Mesendoderm (in vitro differentiated cells): ENCODE measurements around the gene EP400.
"Not testable (repeated sequence)": the region's sequence is repeated elsewhere in the genome, so short reads cannot be mapped to it uniquely, and the experiment has no call there.

Experiments
- DNase-seq: peaks from one replicate; pipeline ENCODE4 v3.0.0; 2013
- H2AK5ac ChIP-seq: 2 replicates; pipeline ENCODE4 v1.6.1; 2013; ENCODE audit warnings: low read length, inconsistent platforms
- H2BK120ac ChIP-seq: 2 replicates; pipeline ENCODE4 v1.6.1; 2013; ENCODE audit warnings: low read depth, mild to moderate bottlenecking, low read length, moderate library complexity, mixed read lengths
- H2BK15ac ChIP-seq: replicated peaks from 2 replicates; pipeline ENCODE4 v1.6.1; 2013; ENCODE audit warnings: low read depth, mild to moderate bottlenecking, moderate library complexity
- H2BK5ac ChIP-seq: 2 replicates; pipeline ENCODE4 v1.6.1; 2013; ENCODE audit warnings: low read length, inconsistent platforms
- H3K18ac ChIP-seq: 2 replicates; pipeline ENCODE4 v1.6.1; 2013; ENCODE audit warnings: mild to moderate bottlenecking, low read length, mixed read lengths
- H3K23ac ChIP-seq: one replicate; pipeline ENCODE4 v1.6.1; 2013; ENCODE audit warnings: low read length
- H3K27ac ChIP-seq: 2 replicates; pipeline ENCODE4 v1.5.1; 2013; ENCODE audit warnings: low read depth, mild to moderate bottlenecking, inconsistent platforms, low read length, moderate library complexity
- H3K27me3 ChIP-seq: 2 replicates; pipeline ENCODE4 v1.6.1; 2013; ENCODE audit warnings: low read length, control low read depth, mild to moderate bottlenecking, inconsistent platforms; ENCODE audit not compliant: insufficient read depth, poor library complexity
- H3K36me3 ChIP-seq: 2 replicates; pipeline ENCODE4 v1.6.1; 2013; ENCODE audit warnings: low read length, inconsistent platforms; ENCODE audit not compliant: control insufficient read depth, insufficient read depth
- H3K4ac ChIP-seq: one replicate; pipeline ENCODE4 v1.6.1; 2013; ENCODE audit warnings: low read depth, mild to moderate bottlenecking, low read length, moderate library complexity
- H3K4me1 ChIP-seq: 2 replicates; pipeline ENCODE4 v1.6.1; 2013; ENCODE audit warnings: low read depth, low read length, inconsistent platforms; ENCODE audit not compliant: control insufficient read depth
- H3K4me2 ChIP-seq: 2 replicates; pipeline ENCODE4 v1.6.1; 2013; ENCODE audit warnings: low read length
- H3K4me3 ChIP-seq: 2 replicates; pipeline ENCODE4 v1.5.1; 2013; ENCODE audit warnings: mild to moderate bottlenecking, low read length
- H3K56ac ChIP-seq: one replicate; pipeline ENCODE4 v1.6.1; 2013; ENCODE audit warnings: low read length
- H3K79me1 ChIP-seq: 2 replicates; pipeline ENCODE4 v1.6.1; 2013; ENCODE audit warnings: low read length, inconsistent platforms
- H3K79me2 ChIP-seq: 2 replicates; pipeline ENCODE4 v1.6.1; 2013; ENCODE audit warnings: mild to moderate bottlenecking, low read length; ENCODE audit not compliant: control insufficient read depth, insufficient read depth
- H3K9ac ChIP-seq: 2 replicates; pipeline ENCODE4 v1.6.1; 2013; ENCODE audit warnings: low read length, inconsistent platforms
- H4K5ac ChIP-seq: one replicate; pipeline ENCODE4 v1.6.1; 2013; ENCODE audit warnings: low read length
- H4K8ac ChIP-seq: one replicate; pipeline ENCODE4 v1.6.1; 2013; ENCODE audit warnings: low read depth, mild to moderate bottlenecking, control low read depth, low read length, moderate library complexity
- WGBS: extraction: QIAGEN DNeasy Blood & Tissue Kit; methylation state at CpG from one replicate; pipeline ENCODE4 v1.1.7; 2013; ENCODE audit warnings: low lambda C conversion rate, missing lambda C conversion rate; ENCODE audit not compliant: insufficient coverage; ENCODE audit errors: extremely low coverage; 5-methylcytosine and 5-hydroxymethylcytosine counted together

EP400 gene

DNA sequence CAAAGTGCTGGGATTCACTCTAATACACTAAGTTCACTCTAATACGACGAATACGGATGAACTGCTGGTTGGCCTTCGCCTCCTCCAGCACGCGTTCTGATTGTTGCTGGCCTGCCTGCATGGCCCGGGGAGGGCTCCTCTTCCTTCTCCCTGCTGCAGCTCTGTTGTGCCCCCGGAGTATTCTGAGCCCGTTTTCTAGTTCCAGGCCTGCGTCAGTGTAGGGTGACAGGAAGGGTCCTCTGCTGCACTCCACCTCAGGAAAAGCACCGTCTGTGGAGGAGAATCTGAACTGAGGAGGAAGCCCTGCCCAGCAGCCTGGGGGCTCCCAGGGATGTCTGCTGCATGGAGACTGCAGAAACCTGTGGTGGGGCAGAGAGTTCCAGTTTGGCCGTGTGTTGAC, 150.0 kb downstream of the EP400 start:
- Histone ChIP-seq H3K4ac (no peak overlapping the region), H3K4me1 (no peaks in the 10 kb centered on the region), H3K56ac (no peak overlapping the region), H4K5ac (no peak overlapping the region), H3K27ac (no peak overlapping the region), H3K18ac (no peak overlapping the region), H3K4me2 (no peak overlapping the region), H3K23ac (no peak overlapping the region), H3K79me1 (peaks cover 2% of the 10 kb centered on the region), H2BK5ac (no peak overlapping the region), H3K9ac (no peak overlapping the region), H3K4me3 (no peak overlapping the region), H2BK120ac (no peak overlapping the region), H3K79me2 (no peaks in the 10 kb centered on the region), H3K36me3 (no peaks in the 10 kb centered on the region), H2AK5ac (no peak overlapping the region), H2BK15ac (no peak overlapping the region), H3K27me3 (no peaks in the 10 kb centered on the region), H4K8ac (no peak overlapping the region)
- DNase-seq = no peak
- no CpG with 5 or more reads among the region's 12 CpGs for WGBS

GRCh38 chr12:132100306-132101065, 150.7 kb downstream of the EP400 start:
- no peak overlapping the region for H2AK5ac ChIP-seq

DNA sequence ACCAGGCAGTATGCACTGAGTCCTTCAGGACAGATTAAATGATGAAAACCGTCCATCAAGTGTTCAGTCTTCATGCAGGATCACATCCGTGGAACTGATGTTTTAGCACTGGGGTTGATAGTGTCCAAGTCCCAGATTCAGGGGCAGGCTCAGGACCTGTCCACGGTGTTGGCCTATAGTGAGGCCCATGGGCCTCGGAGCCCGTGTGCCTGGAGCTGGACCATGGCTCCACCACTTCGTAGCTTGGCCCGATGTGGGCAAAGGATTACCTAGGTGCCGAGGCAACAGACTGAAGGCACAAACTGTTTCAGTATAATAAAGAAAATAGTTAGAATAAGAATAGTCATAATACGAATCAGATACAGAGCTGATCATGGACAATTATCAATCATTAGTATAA, 152.6 kb downstream of the EP400 start:
- Histone ChIP-seq H2BK5ac (no peak overlapping the region), H3K23ac (no peak overlapping the region), H3K36me3 (no peaks in the 10 kb centered on the region), H3K4me3 (no peak overlapping the region), H4K8ac (no peak overlapping the region), H2BK120ac (no peak overlapping the region), H3K4me1 (no peaks in the 10 kb centered on the region), H2AK5ac (no peak overlapping the region), H3K18ac (no peak overlapping the region), H3K27ac (no peak overlapping the region), H3K56ac (no peak overlapping the region), H3K4me2 (no peak overlapping the region), H3K79me2 (no peaks in the 10 kb centered on the region), H4K5ac (no peak overlapping the region), H3K9ac (no peak overlapping the region), H3K27me3 (no peaks in the 10 kb centered on the region), H3K79me1 (peaks cover 2% of the 10 kb centered on the region), H2BK15ac (no peak overlapping the region), H3K4ac (no peak overlapping the region)
- no CpG with 5 or more reads among the region's 9 CpGs for WGBS
- no peak for DNase-seq

More at GRCh38 chr12:132100306-132101065, 150.7 kb downstream of the EP400 start:
- Histone ChIP-seq H3K36me3 (no peaks in the 10 kb centered on the region), H2BK120ac (no peak overlapping the region), H3K4me2 (no peak overlapping the region), H3K27me3 (no peaks in the 10 kb centered on the region), H3K79me2 (no peaks in the 10 kb centered on the region), H3K4me1 (no peaks in the 10 kb centered on the region), H4K5ac (no peak overlapping the region), H2BK5ac (no peak overlapping the region), H3K9ac (no peak overlapping the region), H3K4me3 (no peak overlapping the region), H4K8ac (no peak overlapping the region), H3K4ac (no peak overlapping the region), H2BK15ac (no peak overlapping the region), H3K56ac (no peak overlapping the region), H3K79me1 (peaks cover 2% of the 10 kb centered on the region), H3K23ac (no peak overlapping the region), H3K18ac (no peak overlapping the region), H3K27ac (no peak overlapping the region)
- no CpG with 5 or more reads among the region's 13 CpGs for WGBS
- DNase-seq = no peak

- H2AK5ac ChIP-seq, H3K79me2 ChIP-seq, H3K56ac ChIP-seq, H3K18ac ChIP-seq, H3K27me3 ChIP-seq, H3K27ac ChIP-seq, H3K4me1 ChIP-seq, H3K4ac ChIP-seq, H3K9ac ChIP-seq, H3K79me1 ChIP-seq, H3K36me3 ChIP-seq, H3K4me2 ChIP-seq, H3K4me3 ChIP-seq, H3K23ac ChIP-seq, H2BK120ac ChIP-seq, H2BK5ac ChIP-seq, H2BK15ac ChIP-seq, H4K8ac ChIP-seq, H4K5ac ChIP-seq, DNase-seq: not testable (repeated sequence)
- no CpG with 5 or more reads among the region's 14 CpGs for WGBS
These were observed 153.3 kb downstream of the EP400 start for GRCh38 chr12:132103072-132103471.

DNA sequence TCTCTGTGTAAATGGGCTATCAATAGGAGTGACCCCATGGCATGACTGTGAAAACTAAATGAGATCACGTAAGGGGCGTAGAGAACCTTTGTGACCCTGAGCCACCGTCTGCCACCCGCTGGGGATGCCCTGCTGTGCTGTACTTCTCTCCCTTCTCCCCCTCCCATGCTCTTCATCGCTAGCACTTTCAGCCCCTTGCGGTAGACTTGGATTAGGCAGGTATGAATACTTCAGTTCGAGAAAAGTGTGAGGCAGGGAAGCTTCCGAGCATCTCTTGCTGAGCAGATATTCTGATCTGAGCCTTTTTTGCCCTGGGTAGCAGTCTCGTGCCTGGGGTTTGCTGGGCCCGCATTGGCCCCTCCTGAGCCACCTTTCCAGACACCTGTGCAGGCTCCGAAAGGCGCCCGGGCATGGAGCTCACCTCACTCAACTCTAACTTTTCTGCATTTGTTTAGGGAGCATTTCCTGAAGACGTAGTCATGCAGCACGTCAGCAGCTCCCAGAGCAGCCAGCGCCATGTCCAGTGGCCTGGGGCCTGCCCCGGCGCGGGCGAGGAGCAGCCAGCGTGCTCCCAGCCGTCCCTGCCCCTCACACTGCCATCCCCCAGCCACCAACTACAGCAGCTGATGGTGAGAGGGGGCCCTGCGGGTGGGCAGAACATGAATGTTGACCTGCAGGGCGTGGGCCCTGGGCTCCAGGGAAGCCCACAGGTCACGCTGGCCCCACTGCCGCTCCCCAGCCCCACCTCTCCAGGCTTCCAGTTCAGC, 154.0 kb downstream of the EP400 start:
- H3K27me3 ChIP-seq = no peaks in the 10 kb centered on the region
- no peak overlapping the region for H4K8ac ChIP-seq
- peaks cover 2% of the 10 kb centered on the region for H3K79me1 ChIP-seq
- DNase-seq = no peak
- H3K36me3 ChIP-seq = no peaks in the 10 kb centered on the region
- H4K5ac ChIP-seq = no peak overlapping the region
- H3K23ac ChIP-seq = no peak overlapping the region
- no peak overlapping the region for H3K18ac ChIP-seq
- H2AK5ac ChIP-seq = no peak overlapping the region
- H3K27ac ChIP-seq = no peak overlapping the region
- no peak overlapping the region for H3K56ac ChIP-seq
- no peak overlapping the region for H3K4me2 ChIP-seq
- H3K4me1 ChIP-seq = no peaks in the 10 kb centered on the region
- H3K9ac ChIP-seq = no peak overlapping the region
- H2BK15ac ChIP-seq = no peak overlapping the region
- no peak overlapping the region for H2BK5ac ChIP-seq
- no peak overlapping the region for H3K4me3 ChIP-seq
- H3K4ac ChIP-seq = no peak overlapping the region
- no peak overlapping the region for H2BK120ac ChIP-seq
- no peaks in the 10 kb centered on the region for H3K79me2 ChIP-seq
- no CpG with 5 or more reads among the region's 26 CpGs for WGBS
